Measurements from ENCODE around the gene UBQLN3. TPM values are rescaled to one million over a fixed set of nuclear protein-coding genes. Genes with fewer than 3 reads are reported as not detected.

The UBQLN3 gene
- total and polyA plus RNA-seq, 2 experiments from 2014 or later, result not detected

GRCh38 chr11:5534046-5534445 is 24.3 kb upstream of the UBQLN3 start:
- H3K27me3 Mint-ChIP-seq (ENCODE audit: insufficient read depth, low read depth, poor library complexity), result no peaks in the 10 kb centered on the region
- Histone ChIP-seq H3K79me2 (replicated peaks; ENCODE audit: insufficient read depth) (no peaks in the 10 kb centered on the region), H3K4me3 (no peak overlapping the region), H3K27me3 (ENCODE audit: insufficient read depth) (no peaks in the 10 kb centered on the region), H3F3A (replicated peaks; ENCODE audit: low read depth) (no peaks in the 10 kb centered on the region), H3K27ac (ENCODE audit: low read depth) (no peak overlapping the region), H3K9me2 (ENCODE audit: insufficient read depth) (0 out of 2 replicates have a peak, but pooled peaks cover 6% of the 10 kb centered on the region), H2AFZ (no peak overlapping the region), H3K4me1 (ENCODE audit: insufficient read depth) (no peaks in the 10 kb centered on the region), H3K4me2 (no peak overlapping the region), H4K20me1 (replicated peaks; ENCODE audit: insufficient read depth) (no peaks in the 10 kb centered on the region), H3K36me3 (ENCODE audit: insufficient read depth) (no peaks in the 10 kb centered on the region)
- no peak overlapping the region for H3K27ac Mint-ChIP-seq
- DNase-seq (ENCODE audit: low spot score) (no peak), ATAC-seq (no peak)
- peaks cover 3% of the 10 kb centered on the region; the same call in 1 of the 3 replicates for H3K9me3 Mint-ChIP-seq
- no peaks in the 10 kb centered on the region for H3K36me3 Mint-ChIP-seq (ENCODE audit: low read depth)
- H3K4me1 Mint-ChIP-seq, result no peaks in the 10 kb centered on the region
- H3K4me3 Mint-ChIP-seq, result no peak overlapping the region
- no peak for TF ChIP-seq CTCF (conservative IDR thresholded peaks at IDR 0.05; ENCODE audit: low read depth in 2 of 2)
- no peak for TF ChIP-seq STAT1 (IDR thresholded peaks at IDR 0.05; ENCODE audit: unreplicated experiment)
- no peak for TF ChIP-seq ETS1 (IDR thresholded peaks at IDR 0.05)
- TF ChIP-seq JUNB (IDR thresholded peaks at IDR 0.05; ENCODE audit: unreplicated experiment), result no peak
- no peak for TF ChIP-seq ZNF462 (CRISPR knock-in tag; IDR thresholded peaks at IDR 0.05)
- no peak for TF ChIP-seq EZH2 (IDR thresholded peaks at IDR 0.05; ENCODE audit: low read depth, unreplicated experiment)
- no peak for TF ChIP-seq NANOG (IDR thresholded peaks at IDR 0.05; ENCODE audit: borderline replicate concordance)
- no peak for TF ChIP-seq ZNF114 (CRISPR knock-in tag; IDR thresholded peaks at IDR 0.05)
- no peak for TF ChIP-seq REST (IDR thresholded peaks at IDR 0.05; ENCODE audit: unreplicated experiment)
- no peak for TF ChIP-seq POLR2AphosphoS5 (IDR thresholded peaks at IDR 0.05; ENCODE audit: low read depth)
- TF ChIP-seq ZNF331 (CRISPR knock-in tag; IDR thresholded peaks at IDR 0.05; ENCODE audit: low read depth), result no peak
- no peak for TF ChIP-seq CREB1 (CRISPR knock-in tag; IDR thresholded peaks at IDR 0.05; ENCODE audit: low read depth)
- TF ChIP-seq EZH2phosphoT487 (IDR thresholded peaks at IDR 0.05; ENCODE audit: unreplicated experiment), result no peak
